ENCODE results near the gene ABCC1.
"Not testable (repeated sequence)": the region's sequence is repeated elsewhere in the genome, so short reads cannot be mapped to it uniquely, and the experiment has no call there.

DNA sequence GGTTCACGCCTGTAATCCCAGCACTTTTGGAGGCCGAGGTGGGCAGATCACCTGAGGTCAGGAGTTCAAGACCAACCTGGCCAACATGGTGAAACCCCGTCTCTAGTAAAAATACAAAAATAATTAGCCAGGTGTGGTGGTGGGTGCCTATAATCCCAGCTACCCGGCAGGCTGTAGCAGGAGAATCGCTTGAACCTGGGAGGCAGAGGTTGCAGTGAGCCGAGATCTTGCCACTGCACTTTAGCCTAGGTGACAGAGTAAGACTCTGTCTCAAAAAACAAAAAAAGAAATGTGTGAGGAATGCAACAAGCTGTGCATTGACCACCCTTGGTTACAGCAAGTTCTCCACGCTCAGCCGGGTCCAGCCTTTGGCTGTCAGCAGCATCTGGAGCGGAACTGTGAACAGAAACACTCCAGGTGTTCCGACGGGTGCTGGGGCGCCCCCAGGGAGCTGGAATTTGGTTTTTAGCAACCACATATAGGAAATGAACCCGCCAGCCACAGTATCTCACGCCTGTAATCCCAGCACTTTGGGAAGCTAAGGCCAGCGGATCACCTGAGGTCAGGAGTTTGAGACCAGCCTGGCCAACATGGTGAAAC, 198.7 kb downstream of the ABCC1 start:
- TF ChIP-seq, protein P1, sequence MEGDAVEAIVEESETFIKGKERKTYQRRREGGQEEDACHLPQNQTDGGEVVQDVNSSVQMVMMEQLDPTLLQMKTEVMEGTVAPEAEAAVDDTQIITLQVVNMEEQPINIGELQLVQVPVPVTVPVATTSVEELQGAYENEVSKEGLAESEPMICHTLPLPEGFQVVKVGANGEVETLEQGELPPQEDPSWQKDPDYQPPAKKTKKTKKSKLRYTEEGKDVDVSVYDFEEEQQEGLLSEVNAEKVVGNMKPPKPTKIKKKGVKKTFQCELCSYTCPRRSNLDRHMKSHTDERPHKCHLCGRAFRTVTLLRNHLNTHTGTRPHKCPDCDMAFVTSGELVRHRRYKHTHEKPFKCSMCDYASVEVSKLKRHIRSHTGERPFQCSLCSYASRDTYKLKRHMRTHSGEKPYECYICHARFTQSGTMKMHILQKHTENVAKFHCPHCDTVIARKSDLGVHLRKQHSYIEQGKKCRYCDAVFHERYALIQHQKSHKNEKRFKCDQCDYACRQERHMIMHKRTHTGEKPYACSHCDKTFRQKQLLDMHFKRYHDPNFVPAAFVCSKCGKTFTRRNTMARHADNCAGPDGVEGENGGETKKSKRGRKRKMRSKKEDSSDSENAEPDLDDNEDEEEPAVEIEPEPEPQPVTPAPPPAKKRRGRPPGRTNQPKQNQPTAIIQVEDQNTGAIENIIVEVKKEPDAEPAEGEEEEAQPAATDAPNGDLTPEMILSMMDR (IDR thresholded peaks at IDR 0.05) = not testable (repeated sequence)
- not testable (repeated sequence) for TF ChIP-seq POLR2A (IDR thresholded peaks at IDR 0.05)

Data from Peyer's patch (tissue), 4 donors.